DOHH2 (cell line): ENCODE results near the gene FEM1C.

Experiments
- H3F3A ChIP-seq: fragments of 200-600 bp; sonication (generic), shearing (Covaris generic); 2 replicates; pipeline ENCODE4 v1.6.0; 2016; ENCODE audit warnings: antibody characterized with exemption, mild to moderate bottlenecking; ENCODE audit not compliant: control insufficient read depth, insufficient read depth
- H3K27ac ChIP-seq: fragments of 200-600 bp; sonication (generic); 2 replicates; pipeline ENCODE4 v1.5.1; 2014; ENCODE audit warnings: low read depth, mild to moderate bottlenecking, low read length, moderate library complexity
- H3K27me3 ChIP-seq: fragments of 200-600 bp; sonication (generic); 2 replicates; pipeline ENCODE4 v1.6.1; 2014; ENCODE audit warnings: mild to moderate bottlenecking, low read length, mixed read lengths; ENCODE audit not compliant: control insufficient read depth
- H3K36me3 ChIP-seq: fragments of 200-600 bp; sonication (generic); 2 replicates; pipeline ENCODE4 v1.6.1; 2014; ENCODE audit warnings: mild to moderate bottlenecking, low read length, moderate library complexity, mixed read lengths; ENCODE audit not compliant: control insufficient read depth
- H3K4me1 ChIP-seq: fragments of 200-600 bp; sonication (generic); 2 replicates; pipeline ENCODE4 v1.6.1; 2014; ENCODE audit warnings: mild to moderate bottlenecking, low read length, mixed read lengths; ENCODE audit not compliant: control insufficient read depth
- H3K4me2 ChIP-seq: fragments of 200-600 bp; sonication (generic); 2 replicates; pipeline ENCODE4 v1.6.0; 2014; ENCODE audit warnings: mild to moderate bottlenecking, low read length, moderate library complexity
- H3K4me3 ChIP-seq: fragments of 200-600 bp; sonication (generic); 2 replicates; pipeline ENCODE4 v1.5.1; 2014; ENCODE audit warnings: mild to moderate bottlenecking, low read length, mixed read lengths
- H3K79me2 ChIP-seq: fragments of 200-600 bp; sonication (generic); 2 replicates; pipeline ENCODE4 v1.6.1; 2014; ENCODE audit warnings: mild to moderate bottlenecking, low read length, mixed read lengths; ENCODE audit not compliant: control insufficient read depth
- H3K9me2 ChIP-seq: fragments of 200-600 bp; sonication (generic); replicated peaks from 2 replicates; pipeline ENCODE4 v1.6.1; 2014; ENCODE audit warnings: mild to moderate bottlenecking, low read length, mixed read lengths; ENCODE audit not compliant: control insufficient read depth
- H3K9me3 ChIP-seq: fragments of 200-600 bp; sonication (generic); 2 replicates; pipeline ENCODE4 v1.6.1; 2014; ENCODE audit warnings: antibody characterized with exemption, low read length, mixed read lengths; ENCODE audit not compliant: control insufficient read depth, insufficient read depth
- H4K20me1 ChIP-seq: fragments of 200-600 bp; sonication (generic); 2 replicates; pipeline ENCODE4 v1.6.0; 2014; ENCODE audit warnings: low read depth, mild to moderate bottlenecking, antibody characterized with exemption, low read length, moderate library complexity; ENCODE audit not compliant: control insufficient read depth, insufficient read depth
- EZH2phosphoT487 ChIP-seq: fragments of 200-600 bp; sonication (generic); IDR thresholded peaks from 2 replicates; pipeline ENCODE4 v1.6.1; 2017; ENCODE audit warnings: borderline replicate concordance, mild to moderate bottlenecking, antibody characterized with exemption, low read length, moderate library complexity, mixed read lengths
- TF ChIP-seq, protein P1 (sequence below): fragments of 200-600 bp; sonication (generic); IDR thresholded peaks from one replicate; pipeline ENCODE4 v1.5.1; 2014; ENCODE audit warnings: antibody characterized with exemption, mild to moderate bottlenecking, low read depth, low read length; ENCODE audit not compliant: poor library complexity, severe bottlenecking

FEM1C gene

DNA sequence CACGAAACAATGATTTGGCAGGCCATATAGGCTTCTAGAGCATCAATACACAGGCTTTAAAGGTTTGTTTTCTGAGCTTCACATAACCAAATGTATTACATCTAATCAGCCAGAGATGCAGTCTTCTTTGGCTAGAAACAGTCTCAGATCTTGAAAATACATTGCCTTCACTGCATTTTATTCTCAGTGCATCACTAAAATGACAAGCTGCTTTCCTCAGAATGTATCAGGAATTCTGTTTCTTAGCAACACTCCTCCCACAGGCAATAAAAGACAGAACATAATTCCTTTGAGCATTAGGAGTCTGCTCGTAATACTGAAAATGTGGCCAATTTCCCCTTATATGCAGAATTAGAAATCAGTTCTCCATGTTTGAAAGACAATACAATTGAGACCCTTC is 36.9 kb downstream of the FEM1C start:
- H3K27ac ChIP-seq: no peak overlapping the region
- H4K20me1 ChIP-seq: no peaks in the 10 kb centered on the region
- no peaks in the 10 kb centered on the region for H3K4me1 ChIP-seq
- H3K4me2 ChIP-seq: no peak overlapping the region
- H3K9me3 ChIP-seq: no peaks in the 10 kb centered on the region
- TF ChIP-seq, protein P1, sequence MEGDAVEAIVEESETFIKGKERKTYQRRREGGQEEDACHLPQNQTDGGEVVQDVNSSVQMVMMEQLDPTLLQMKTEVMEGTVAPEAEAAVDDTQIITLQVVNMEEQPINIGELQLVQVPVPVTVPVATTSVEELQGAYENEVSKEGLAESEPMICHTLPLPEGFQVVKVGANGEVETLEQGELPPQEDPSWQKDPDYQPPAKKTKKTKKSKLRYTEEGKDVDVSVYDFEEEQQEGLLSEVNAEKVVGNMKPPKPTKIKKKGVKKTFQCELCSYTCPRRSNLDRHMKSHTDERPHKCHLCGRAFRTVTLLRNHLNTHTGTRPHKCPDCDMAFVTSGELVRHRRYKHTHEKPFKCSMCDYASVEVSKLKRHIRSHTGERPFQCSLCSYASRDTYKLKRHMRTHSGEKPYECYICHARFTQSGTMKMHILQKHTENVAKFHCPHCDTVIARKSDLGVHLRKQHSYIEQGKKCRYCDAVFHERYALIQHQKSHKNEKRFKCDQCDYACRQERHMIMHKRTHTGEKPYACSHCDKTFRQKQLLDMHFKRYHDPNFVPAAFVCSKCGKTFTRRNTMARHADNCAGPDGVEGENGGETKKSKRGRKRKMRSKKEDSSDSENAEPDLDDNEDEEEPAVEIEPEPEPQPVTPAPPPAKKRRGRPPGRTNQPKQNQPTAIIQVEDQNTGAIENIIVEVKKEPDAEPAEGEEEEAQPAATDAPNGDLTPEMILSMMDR: no peak
- TF ChIP-seq EZH2phosphoT487: no peak
- no peak overlapping the region for H3K4me3 ChIP-seq
- no peaks in the 10 kb centered on the region for H3K9me2 ChIP-seq
- H3K27me3 ChIP-seq: no peaks in the 10 kb centered on the region
- H3K79me2 ChIP-seq: no peaks in the 10 kb centered on the region
- H3F3A ChIP-seq: no peaks in the 10 kb centered on the region
- no peaks in the 10 kb centered on the region for H3K36me3 ChIP-seq

DNA sequence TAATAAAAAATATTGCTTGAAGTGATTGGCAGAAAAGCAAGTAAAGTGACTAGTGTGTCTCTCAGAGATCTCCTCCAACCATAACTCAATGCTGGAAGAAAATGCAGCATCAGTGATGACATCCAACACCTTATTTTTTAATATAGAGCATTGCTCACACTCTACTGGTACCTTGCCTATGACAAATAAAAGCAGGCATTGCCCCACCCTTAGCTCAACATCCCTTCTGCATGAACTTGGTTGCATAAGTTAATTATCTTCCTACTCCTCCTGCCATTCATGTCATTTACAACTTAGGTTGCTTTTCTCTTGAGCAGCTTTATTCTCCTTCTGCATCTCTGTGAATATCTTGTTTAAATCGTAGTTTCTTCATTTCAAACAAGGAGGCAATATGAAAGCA is 41.2 kb downstream of the FEM1C start:
- no peaks in the 10 kb centered on the region for H3K27me3 ChIP-seq
- no peaks in the 10 kb centered on the region for H3K9me3 ChIP-seq
- no peaks in the 10 kb centered on the region for H3F3A ChIP-seq
- peaks cover 4% of the 10 kb centered on the region; the same call in 1 of the 2 replicates for H3K4me1 ChIP-seq
- H3K79me2 ChIP-seq: no peaks in the 10 kb centered on the region
- H4K20me1 ChIP-seq: no peaks in the 10 kb centered on the region
- no peak overlapping the region for H3K4me3 ChIP-seq
- H3K36me3 ChIP-seq: no peaks in the 10 kb centered on the region
- TF ChIP-seq EZH2phosphoT487: no peak
- TF ChIP-seq, protein P1: no peak
- H3K27ac ChIP-seq: no peak overlapping the region
- no peak overlapping the region for H3K4me2 ChIP-seq
- no peaks in the 10 kb centered on the region for H3K9me2 ChIP-seq

DNA sequence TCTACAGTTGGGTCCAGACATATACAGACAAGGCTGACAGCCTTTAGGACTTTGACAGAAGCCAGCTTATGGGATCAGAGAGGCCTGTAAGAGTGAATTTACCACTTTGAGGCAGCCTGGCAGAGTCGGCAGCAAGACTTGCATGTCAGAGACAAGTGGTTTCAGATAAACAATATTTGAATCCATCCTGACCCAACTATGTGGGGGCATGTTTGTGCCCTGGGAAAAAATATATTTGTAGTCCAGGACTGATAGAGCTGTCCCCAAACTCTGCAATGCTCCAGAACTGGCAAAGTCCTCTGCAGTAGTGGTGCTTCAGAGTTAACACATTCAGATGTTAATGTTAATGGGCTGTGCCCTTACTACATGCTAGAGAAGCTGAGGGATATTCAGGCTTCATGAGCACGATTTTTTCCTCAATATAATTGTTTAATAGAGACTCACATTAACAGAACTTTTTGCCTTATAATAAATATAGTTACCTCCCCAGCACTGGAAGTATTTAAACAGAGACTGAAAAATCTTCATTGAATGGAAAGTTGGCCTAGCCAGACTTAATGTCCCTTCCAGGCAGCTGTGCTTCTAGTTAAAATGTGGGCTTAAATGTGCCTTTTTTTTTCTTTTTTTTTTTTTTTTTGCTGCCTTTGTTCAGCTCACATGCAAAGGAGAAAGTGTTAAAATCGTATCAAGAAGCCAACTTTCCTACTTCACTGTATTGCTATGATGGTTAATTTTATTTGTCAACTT is 42.9 kb downstream of the FEM1C start:
- Histone ChIP-seq H3K27ac (no peak overlapping the region), H3K9me3 (no peaks in the 10 kb centered on the region), H3K9me2 (no peaks in the 10 kb centered on the region), H3K4me2 (no peak overlapping the region), H4K20me1 (no peaks in the 10 kb centered on the region), H3K79me2 (no peaks in the 10 kb centered on the region), H3K27me3 (no peaks in the 10 kb centered on the region), H3K36me3 (no peaks in the 10 kb centered on the region), H3K4me1 (peaks cover 4% of the 10 kb centered on the region; the same call in 1 of the 2 replicates), H3F3A (no peaks in the 10 kb centered on the region), H3K4me3 (no peak overlapping the region)
- TF ChIP-seq EZH2phosphoT487: no peak
- TF ChIP-seq, protein P1: no peak
